Lung (tissue), 12 donors: ENCODE results near the gene MTG1. TPM values are rescaled to one million over a fixed set of nuclear protein-coding genes. Genes with fewer than 3 reads are reported as not detected.

Source experiments
- ATAC-seq: fragments of 200-7000 bp; cut with Tn5 transposase; one replicate; pipeline ENCODE4 v1.9.1; 2020; ENCODE audit warnings: moderate number of reproducible peaks; ENCODE audit not compliant: insufficient read depth, low FRiP score
- DNase-seq, 3 donors: peaks; one replicate each; pipeline ENCODE4 v3.0.0-alpha.2; 2013 to 2017
- H3K27ac ChIP-seq, 2 donors: one replicate each; pipeline ENCODE4 v1.5.1; 2013; ENCODE audit warnings: mild to moderate bottlenecking in 2 of 2, moderate library complexity in 2 of 2, control low read depth in 1 of 2, inconsistent platforms in 1 of 2, low read depth in 1 of 2, low read length in 1 of 2
- H3K27me3 ChIP-seq, 3 donors: one replicate each; pipeline ENCODE4 v1.5.1; 2013; ENCODE audit warnings: low read length in 2 of 3; ENCODE audit not compliant: control insufficient read depth in 3 of 3, insufficient read depth in 3 of 3
- H3K36me3 ChIP-seq, 4 donors: one replicate each; pipeline ENCODE4 v1.5.1; 2013; ENCODE audit warnings: low read length in 4 of 4, mild to moderate bottlenecking in 1 of 4, moderate library complexity in 1 of 4; ENCODE audit not compliant: control insufficient read depth in 4 of 4, insufficient read depth in 4 of 4
- H3K4me1 ChIP-seq, 5 donors: one replicate each; pipeline ENCODE4 v1.5.1; 2013; ENCODE audit warnings: low read length in 5 of 5, mild to moderate bottlenecking in 2 of 5, moderate library complexity in 1 of 5; ENCODE audit not compliant: control insufficient read depth in 5 of 5, insufficient read depth in 5 of 5
- H3K4me3 ChIP-seq: one replicate; pipeline ENCODE4 v1.5.1; 2013; ENCODE audit warnings: mild to moderate bottlenecking, control low read depth, moderate library complexity
- H3K9ac ChIP-seq, 2 donors: one replicate each; pipeline ENCODE4 v1.5.1; 2013; ENCODE audit warnings: low read length in 2 of 2, control low read depth in 1 of 2; ENCODE audit not compliant: insufficient read depth in 1 of 2
- H3K9me3 ChIP-seq, 4 donors: one replicate each; pipeline ENCODE4 v1.5.1; 2013; ENCODE audit warnings: low read length in 3 of 4, mild to moderate bottlenecking in 1 of 4, moderate library complexity in 1 of 4; ENCODE audit not compliant: control insufficient read depth in 4 of 4, insufficient read depth in 3 of 4
- WGBS, 2 donors: extraction: QIAGEN DNeasy Blood & Tissue Kit; methylation state at CpG; one replicate each; pipeline ENCODE4 v1.1.7; 2013; 5-methylcytosine and 5-hydroxymethylcytosine counted together
- polyA plus RNA-seq, 2 donors: library from polyadenylated mRNA; stranded (reverse); fragments of 200-250 nt; gene quantifications; one replicate each; pipeline ENCODE4 v1.2.1, GENCODE V29; 2013
- total RNA-seq, 2 donors: library from RNA; depleted of rRNA in 1 of 2; stranded (reverse); fragments of >200 nt in 1 of 2; gene quantifications; one replicate each; pipeline ENCODE4 v1.2.1, GENCODE V29; 2014 to 2021
- TF ChIP-seq, protein P1 (sequence below): IDR thresholded peaks from 2 replicates; pipeline ENCODE4 v1.5.1; 2012; ENCODE audit warnings: mild to moderate bottlenecking; ENCODE audit errors: control extremely low read depth, extremely low read depth
- donor health status: control.
- donor health status: control.
- donor health status: Bipolar disorder and iron deficiency.
- donor health status: healthy.
- donor health status: DM: yes; HTN: yes; CAD: no.

The MTG1 gene
- total and polyA plus RNA-seq, 4 donors: 36.4 to 51.8 (median 44.5) TPM

DNA sequence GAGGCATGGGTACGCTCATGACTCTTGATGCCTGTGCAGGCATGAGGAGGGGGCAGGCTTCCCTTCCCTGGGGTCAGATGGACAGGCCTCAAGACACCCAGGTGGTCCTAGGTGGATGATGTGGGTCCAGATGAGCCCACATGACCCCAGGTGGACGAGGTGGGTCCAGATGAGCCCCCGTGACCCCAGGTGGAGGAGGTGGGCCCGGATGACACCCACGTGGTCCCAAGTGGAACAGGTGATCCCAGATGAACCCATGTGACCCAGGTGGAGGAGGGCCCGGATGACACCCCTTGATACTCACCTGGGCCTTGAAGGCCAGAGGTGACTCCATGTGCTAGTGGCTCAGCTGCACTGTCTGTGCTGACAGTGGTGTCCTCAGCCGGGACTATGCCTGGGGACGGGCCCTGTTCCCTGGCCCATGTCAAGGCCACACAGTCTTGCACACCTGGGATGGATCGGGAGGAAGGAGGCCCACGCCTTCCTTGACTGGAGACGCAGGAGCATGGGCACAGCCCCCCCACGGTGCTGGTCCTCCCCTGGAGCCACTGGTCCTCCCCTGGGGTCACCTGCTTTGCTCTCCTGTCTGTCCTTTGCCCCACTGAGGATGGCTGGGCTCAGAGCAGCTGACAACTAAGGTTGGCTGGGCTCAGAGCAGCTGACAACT lies 43.5 kb upstream of the MTG1 start:
- Histone ChIP-seq H3K27ac (no peak overlapping the region), H3K36me3 (peaks cover 0 to 4% (median 0%) of the 10 kb centered on the region in 4 donors), H3K9me3 (no peaks in the 10 kb centered on the region), H3K4me1 (no peaks in the 10 kb centered on the region), H3K9ac (no peak overlapping the region), H3K27me3 (peaks cover 0 to 1% (median 0%) of the 10 kb centered on the region in 3 donors), H3K4me3 (no peak overlapping the region)
- no peak for ATAC-seq
- no peak for DNase-seq
- 76 to 79% methylated on average over 12 of the region's 12 CpGs for whole genome bisulfite sequencing, 2 donors
- TF ChIP-seq, protein P1, sequence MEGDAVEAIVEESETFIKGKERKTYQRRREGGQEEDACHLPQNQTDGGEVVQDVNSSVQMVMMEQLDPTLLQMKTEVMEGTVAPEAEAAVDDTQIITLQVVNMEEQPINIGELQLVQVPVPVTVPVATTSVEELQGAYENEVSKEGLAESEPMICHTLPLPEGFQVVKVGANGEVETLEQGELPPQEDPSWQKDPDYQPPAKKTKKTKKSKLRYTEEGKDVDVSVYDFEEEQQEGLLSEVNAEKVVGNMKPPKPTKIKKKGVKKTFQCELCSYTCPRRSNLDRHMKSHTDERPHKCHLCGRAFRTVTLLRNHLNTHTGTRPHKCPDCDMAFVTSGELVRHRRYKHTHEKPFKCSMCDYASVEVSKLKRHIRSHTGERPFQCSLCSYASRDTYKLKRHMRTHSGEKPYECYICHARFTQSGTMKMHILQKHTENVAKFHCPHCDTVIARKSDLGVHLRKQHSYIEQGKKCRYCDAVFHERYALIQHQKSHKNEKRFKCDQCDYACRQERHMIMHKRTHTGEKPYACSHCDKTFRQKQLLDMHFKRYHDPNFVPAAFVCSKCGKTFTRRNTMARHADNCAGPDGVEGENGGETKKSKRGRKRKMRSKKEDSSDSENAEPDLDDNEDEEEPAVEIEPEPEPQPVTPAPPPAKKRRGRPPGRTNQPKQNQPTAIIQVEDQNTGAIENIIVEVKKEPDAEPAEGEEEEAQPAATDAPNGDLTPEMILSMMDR: no peak

DNA sequence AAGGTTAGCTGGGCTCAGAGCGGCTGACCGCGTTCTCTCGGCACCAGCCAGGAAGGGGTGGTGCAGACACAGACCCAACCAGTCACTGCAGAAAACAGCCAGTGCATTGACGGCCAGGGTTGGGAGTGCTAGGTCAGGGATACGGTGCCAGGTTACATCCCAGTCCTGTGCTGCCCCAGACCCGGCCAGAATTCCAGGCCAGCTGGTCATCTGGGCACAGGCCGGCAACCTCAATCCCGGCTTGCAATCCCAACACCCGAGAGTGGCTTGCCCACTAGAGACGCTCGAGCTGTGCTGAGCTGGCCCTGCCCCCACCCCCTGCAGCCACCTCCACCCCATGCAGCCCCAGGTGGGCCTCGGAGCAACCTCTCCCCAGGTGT lies 43.0 kb upstream of the MTG1 start:
- no peak for DNase-seq
- Histone ChIP-seq H3K27me3 (no peaks in the 10 kb centered on the region), H3K9me3 (no peaks in the 10 kb centered on the region), H3K4me1 (no peaks in the 10 kb centered on the region), H3K9ac (no peak overlapping the region), H3K27ac (no peak overlapping the region), H3K4me3 (no peak overlapping the region), H3K36me3 (peaks cover 0 to 6% (median 0%) of the 10 kb centered on the region in 4 donors)
- TF ChIP-seq, protein P1: no peak
- ATAC-seq: no peak
- WGBS, 2 donors: 48 to 49% methylated on average over 11 to 13 of the region's 13 CpGs

DNA sequence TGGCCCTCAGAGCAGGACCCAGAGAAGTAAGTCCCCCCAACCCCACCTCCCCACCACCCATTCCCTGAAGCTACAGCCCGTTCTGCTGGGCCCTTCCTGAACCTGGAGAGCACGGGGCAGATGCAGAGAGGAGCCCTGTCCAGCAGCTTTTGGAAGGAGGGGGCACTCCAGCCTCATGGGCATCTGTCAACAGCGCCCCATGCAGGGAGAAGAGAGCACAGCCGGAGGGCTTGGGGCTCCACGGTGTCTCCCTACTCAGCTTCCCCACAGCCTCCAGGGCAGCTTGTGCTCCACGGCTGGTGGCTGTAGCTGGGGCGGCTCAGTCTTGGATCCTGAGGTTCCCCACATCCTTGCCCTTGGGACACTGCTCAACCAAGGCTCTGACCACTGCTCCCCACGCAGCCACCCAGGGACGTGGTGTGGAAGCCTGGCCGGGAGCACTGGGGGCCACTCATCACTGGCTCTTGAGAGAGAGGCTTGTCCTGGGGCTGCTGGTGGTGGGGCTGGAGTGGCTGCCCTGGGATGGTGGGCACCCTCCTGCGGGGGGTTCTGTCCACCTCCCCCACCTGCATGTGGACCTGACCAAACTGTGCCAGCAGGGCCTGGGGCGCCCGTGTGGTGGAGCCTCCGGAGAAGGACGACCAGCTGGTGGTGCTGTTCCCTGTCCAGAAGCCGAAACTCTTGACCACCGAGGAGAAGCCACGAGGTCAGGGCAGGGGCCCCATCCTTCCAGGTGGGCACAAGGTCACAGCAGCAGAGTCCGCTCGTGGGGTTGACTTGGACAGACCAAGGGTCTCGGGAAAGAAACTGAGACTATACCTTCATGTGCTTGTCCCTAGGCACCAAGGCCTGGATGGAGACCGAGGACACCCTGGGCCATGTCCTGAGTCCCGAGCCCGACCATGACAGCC lies 42.3 kb upstream of the MTG1 start:
- TF ChIP-seq, protein P1: no peak
- H3K4me3 ChIP-seq: no peak overlapping the region
- H3K36me3 ChIP-seq: peaks cover 0 to 6% (median 0%) of the 10 kb centered on the region in 4 donors
- ATAC-seq (no peak), DNase-seq (no peak)
- no peaks in the 10 kb centered on the region for H3K9me3 ChIP-seq
- H3K27me3 ChIP-seq: no peaks in the 10 kb centered on the region
- peaks cover 0 to 5% (median 0%) of the 10 kb centered on the region in 5 donors for H3K4me1 ChIP-seq
- 66 to 72% methylated on average over 24 of the region's 24 CpGs for WGBS, 2 donors
- no peak overlapping the region for H3K9ac ChIP-seq
- H3K27ac ChIP-seq: no peak overlapping the region
